ENCODE results near the gene ZNF841. TPM values are rescaled to one million over a fixed set of nuclear protein-coding genes. Genes with fewer than 3 reads are reported as not detected.
"Not testable (repeated sequence)": the region's sequence is repeated elsewhere in the genome, so short reads cannot be mapped to it uniquely, and the experiment has no call there.

Gene ZNF841
- total and polyA plus RNA-seq, 4 experiments from 2014 or later: 2.3 to 56.0 (median 26.5) TPM

DNA sequence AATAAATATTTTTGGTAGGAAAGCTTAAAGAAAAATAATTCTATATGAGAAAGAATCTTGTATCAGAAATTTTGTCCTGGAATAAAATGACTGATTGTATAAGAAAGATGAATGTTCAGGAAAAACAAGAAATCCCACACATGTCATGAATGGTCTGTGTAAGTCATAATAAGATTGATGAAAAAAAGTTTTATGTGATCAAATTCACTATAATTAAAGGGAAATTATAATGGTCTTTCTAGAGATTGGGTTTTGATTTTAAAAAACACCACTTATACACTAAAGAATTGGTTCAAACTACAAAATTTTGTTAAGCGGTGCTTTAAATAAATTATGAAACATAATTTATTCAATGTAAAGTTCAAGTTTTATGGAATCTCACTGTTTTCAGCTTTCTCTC is 7.2 kb upstream of the ZNF841 start:
- Histone ChIP-seq H3K9me3 (ENCODE audit: control insufficient read depth in 1 of 2, low read length in 2 of 2) (peaks cover 0 to 11% of the 10 kb centered on the region in 2 donors), H3K4me3 (ENCODE audit: low read length in 2 of 2) (no peak overlapping the region), H3K27me3 (ENCODE audit: insufficient read depth, low read length) (no peaks in the 10 kb centered on the region), H3K4me1 (ENCODE audit: insufficient read depth, low read length) (no peaks in the 10 kb centered on the region), H3K36me3 (ENCODE audit: insufficient read depth, low read length) (no peaks in the 10 kb centered on the region), H3K27ac (ENCODE audit: low read depth, low read length) (no peak overlapping the region)
- H3K4me1 Mint-ChIP-seq: no peaks in the 10 kb centered on the region
- H3K4me3 Mint-ChIP-seq: no peak overlapping the region
- H3K9me3 Mint-ChIP-seq: peaks cover 0 to 81% (median 56%) of the 10 kb centered on the region in 8 donors
- ChIA-PET POLR2A (ENCODE audit: partially characterized antibody) (interaction anchor here (0.6 kb wide), 1 partner anchor 87 kb away, joined by 4 read pairs; the partner anchor contains the start of gene PPP2R1A), CTCF (ENCODE audit: partially characterized antibody) (no interaction called here)
- H3K36me3 Mint-ChIP-seq: peaks cover 8 to 14% of the 10 kb centered on the region in 2 donors
- H3K27ac Mint-ChIP-seq: no peak overlapping the region
- peaks cover 0 to 1% of the 10 kb centered on the region in 2 donors for H3K27me3 Mint-ChIP-seq
- no peak for DNase-seq
- intact Hi-C loops (cut with micrococcal nuclease): no loop called here

- Mint-ChIP-seq H3K9me3 (peaks cover 0 to 81% (median 52%) of the 10 kb centered on the region in 8 donors), H3K4me1 (no peaks in the 10 kb centered on the region), H3K4me3 (no peak overlapping the region), H3K27me3 (peaks cover 0 to 1% of the 10 kb centered on the region in 2 donors), H3K27ac (peak overlapping the region in 1 of 7 donors; percentile 66), H3K36me3 (peaks cover 8 to 10% of the 10 kb centered on the region in 2 donors)
- H3K36me3 ChIP-seq (ENCODE audit: insufficient read depth, low read length): no peaks in the 10 kb centered on the region
- CTCF ChIA-PET (ENCODE audit: partially characterized antibody): no interaction called here
- H3K4me1 ChIP-seq (ENCODE audit: insufficient read depth, low read length): no peaks in the 10 kb centered on the region
- no peak overlapping the region for H3K4me3 ChIP-seq (ENCODE audit: low read length in 2 of 2)
- intact Hi-C loops (cut with micrococcal nuclease): no loop called here
- no peak for DNase-seq
- POLR2A ChIA-PET (ENCODE audit: partially characterized antibody): interaction anchor here (0.6 kb wide), 1 partner anchor 88 kb away, joined by 4 read pairs; the partner anchor contains the start of gene PPP2R1A
- H3K27me3 ChIP-seq (ENCODE audit: insufficient read depth, low read length): no peaks in the 10 kb centered on the region
- H3K9me3 ChIP-seq (ENCODE audit: control insufficient read depth in 1 of 2, low read length in 2 of 2): peaks cover 0 to 12% of the 10 kb centered on the region in 2 donors
- H3K27ac ChIP-seq (ENCODE audit: low read depth, low read length): no peak overlapping the region
Observed at GRCh38 chr19:52101866-52102562, 6.4 kb upstream of the ZNF841 start.

GRCh38 chr19:52099497-52100138 is 4.1 kb upstream of the ZNF841 start:
- Mint-ChIP-seq H3K36me3 (peaks cover 9 to 18% of the 10 kb centered on the region in 2 donors), H3K4me3 (no peak overlapping the region), H3K27me3 (peaks cover 0 to 3% of the 10 kb centered on the region in 2 donors), H3K4me1 (peaks cover 6 to 14% (median 11%) of the 10 kb centered on the region in 4 donors), H3K9me3 (peaks cover 2 to 90% (median 56%) of the 10 kb centered on the region in 8 donors), H3K27ac (no peak overlapping the region)
- ChIA-PET CTCF (ENCODE audit: partially characterized antibody) (no interaction called here), POLR2A (ENCODE audit: partially characterized antibody) (no interaction called here)
- H3K27ac ChIP-seq (ENCODE audit: low read depth, low read length): no peak overlapping the region
- H3K4me1 ChIP-seq (ENCODE audit: insufficient read depth, low read length): peaks cover 6% of the 10 kb centered on the region
- H3K4me3 ChIP-seq (ENCODE audit: low read length in 2 of 2): no peak overlapping the region
- H3K9me3 ChIP-seq (ENCODE audit: control insufficient read depth in 1 of 2, low read length in 2 of 2): peaks cover 0 to 10% of the 10 kb centered on the region in 2 donors
- no peak for DNase-seq
- H3K36me3 ChIP-seq (ENCODE audit: insufficient read depth, low read length): no peaks in the 10 kb centered on the region
- intact Hi-C loops (cut with micrococcal nuclease): loop anchor here (5.0 kb wide), 1 partner anchor 52 kb away; the partner anchor contains the start of gene ZNF432
- H3K27me3 ChIP-seq (ENCODE audit: insufficient read depth, low read length): no peaks in the 10 kb centered on the region

DNA sequence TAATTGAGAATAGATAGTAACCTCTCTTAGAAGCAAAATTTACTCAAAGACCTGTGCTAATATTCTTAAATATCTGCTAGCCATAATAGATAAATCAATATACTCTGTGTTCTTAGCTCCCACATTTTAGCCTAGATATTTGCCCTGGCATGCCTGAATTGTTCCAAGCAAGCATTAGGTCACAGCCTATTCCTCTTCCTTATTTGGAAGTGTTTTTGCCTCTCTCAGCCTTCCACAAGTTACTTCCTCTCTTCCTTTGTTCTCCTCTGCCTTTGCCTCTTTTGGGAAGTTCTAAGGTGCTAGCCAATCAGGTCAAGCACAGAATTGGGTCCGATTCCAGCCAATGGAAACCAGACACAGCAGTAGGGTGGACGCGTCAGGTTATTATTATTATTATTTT is 851 bp upstream of the ZNF841 start:
- H3K36me3 Mint-ChIP-seq: peaks cover 39 to 47% of the 10 kb centered on the region in 2 donors
- H3K9me3 Mint-ChIP-seq: peaks cover 6 to 95% (median 65%) of the 10 kb centered on the region in 8 donors
- H3K27me3 ChIP-seq (ENCODE audit: insufficient read depth, low read length); H3K27ac ChIP-seq (ENCODE audit: low read depth, low read length); POLR2A ChIA-PET (ENCODE audit: partially characterized antibody); DNase-seq; H3K36me3 ChIP-seq (ENCODE audit: insufficient read depth, low read length); H3K27me3 Mint-ChIP-seq; CTCF ChIA-PET (ENCODE audit: partially characterized antibody): not testable (repeated sequence)
- Histone ChIP-seq H3K4me3 (ENCODE audit: low read length in 2 of 2) (peak overlapping the region in 1 of 2 donors; percentile 55), H3K4me1 (ENCODE audit: insufficient read depth, low read length) (peaks cover 17% of the 10 kb centered on the region), H3K9me3 (ENCODE audit: control insufficient read depth in 1 of 2, low read length in 2 of 2) (peaks cover 0 to 15% of the 10 kb centered on the region in 2 donors)
- H3K4me3 Mint-ChIP-seq: peak overlapping the region; percentile 56 to 99 (median 98)
- peaks cover 20 to 37% (median 29%) of the 10 kb centered on the region in 4 donors for H3K4me1 Mint-ChIP-seq
- H3K27ac Mint-ChIP-seq: peak overlapping the region in 2 of 7 donors; percentile 95 to 98
- intact Hi-C loops (cut with micrococcal nuclease): loop anchor here (5.0 kb wide), 1 partner anchor 49 kb away; the partner anchor contains the start of gene ZNF432

DNA sequence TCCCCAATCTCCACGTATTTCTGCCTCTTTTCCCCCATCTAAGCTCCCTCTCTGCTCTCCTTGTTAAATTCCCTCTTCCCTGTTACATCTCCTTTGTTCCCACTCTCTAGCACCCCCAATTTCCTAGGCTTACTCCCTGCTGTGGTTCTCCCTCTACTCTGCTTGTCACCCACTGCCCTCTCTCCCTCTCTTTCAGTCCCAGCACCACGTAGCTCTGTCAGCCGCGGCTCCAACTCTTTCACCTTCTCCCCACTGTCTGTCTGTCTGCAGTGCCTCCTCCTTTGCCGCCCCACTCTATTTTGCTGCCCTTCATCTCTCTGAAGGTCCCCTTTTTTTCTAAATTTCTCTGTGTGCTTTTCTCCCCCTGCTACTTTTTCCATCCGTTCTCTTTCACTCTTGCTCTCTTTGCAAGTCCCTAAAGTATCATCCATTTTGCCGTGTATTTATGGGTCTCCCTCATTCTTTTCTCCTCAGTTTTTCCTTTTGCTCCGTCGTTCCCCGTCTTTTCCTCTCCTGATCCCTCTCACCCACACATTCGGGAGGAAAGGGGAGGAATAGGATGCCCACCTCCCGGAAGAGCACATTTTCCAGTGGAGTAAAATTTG is 937 bp downstream of the ZNF841 start:
- Histone ChIP-seq H3K36me3 (ENCODE audit: insufficient read depth, low read length) (peaks cover 7% of the 10 kb centered on the region), H3K9me3 (ENCODE audit: control insufficient read depth in 1 of 2, low read length in 2 of 2) (peaks cover 0 to 15% of the 10 kb centered on the region in 2 donors), H3K27me3 (ENCODE audit: insufficient read depth, low read length) (no peaks in the 10 kb centered on the region), H3K4me1 (ENCODE audit: insufficient read depth, low read length) (peaks cover 17% of the 10 kb centered on the region), H3K4me3 (ENCODE audit: low read length in 2 of 2) (peak overlapping the region; percentile 55 to 98), H3K27ac (ENCODE audit: low read depth, low read length) (peak overlapping the region; percentile 81)
- no peak for DNase-seq
- CTCF ChIA-PET (ENCODE audit: partially characterized antibody): no interaction called here
- Mint-ChIP-seq H3K27ac (peak overlapping the region; percentile 5 to 98 (median 98)), H3K4me3 (peak overlapping the region; percentile 94 to 99 (median 99)), H3K27me3 (peaks cover 0 to 1% of the 10 kb centered on the region in 2 donors), H3K9me3 (peaks cover 6 to 97% (median 78%) of the 10 kb centered on the region in 8 donors), H3K4me1 (peaks cover 20 to 45% (median 32%) of the 10 kb centered on the region in 4 donors), H3K36me3 (peaks cover 57 to 63% of the 10 kb centered on the region in 2 donors)
- POLR2A ChIA-PET (ENCODE audit: partially characterized antibody): no interaction called here
- intact Hi-C loops (cut with micrococcal nuclease): loop anchor here (1.0 to 5.0 kb wide), 3 partner anchors 47 to 175 kb away; partner anchors contain the start of genes ZNF432 and ZNF766

DNA sequence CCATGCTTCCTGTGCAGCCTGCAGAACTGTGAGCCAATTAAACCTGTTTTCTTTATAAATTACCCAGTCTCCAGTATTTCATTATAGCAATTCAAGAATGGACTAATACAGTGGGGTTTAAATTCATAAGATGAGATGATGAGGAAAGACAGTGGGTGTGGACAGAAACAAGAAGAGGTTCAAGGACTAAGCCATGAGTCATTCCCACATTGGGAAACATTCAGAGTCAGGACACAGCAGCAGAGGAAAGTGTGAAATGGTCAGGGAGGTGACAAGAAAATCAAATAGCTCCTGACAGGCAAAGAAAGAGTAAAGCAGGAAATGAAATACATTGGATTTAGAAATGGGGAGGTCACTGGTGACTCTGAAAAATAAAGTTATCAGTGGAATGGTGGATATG is 9.1 kb downstream of the ZNF841 start:
- Histone ChIP-seq H3K27me3 (ENCODE audit: insufficient read depth, low read length) (no peaks in the 10 kb centered on the region), H3K4me3 (ENCODE audit: low read length in 2 of 2) (no peak overlapping the region), H3K4me1 (ENCODE audit: insufficient read depth, low read length) (no peaks in the 10 kb centered on the region), H3K9me3 (ENCODE audit: control insufficient read depth in 1 of 2, low read length in 2 of 2) (peaks cover 3 to 6% of the 10 kb centered on the region in 2 donors), H3K36me3 (ENCODE audit: insufficient read depth, low read length) (peaks cover 60% of the 10 kb centered on the region), H3K27ac (ENCODE audit: low read depth, low read length) (no peak overlapping the region)
- ChIA-PET CTCF (ENCODE audit: partially characterized antibody) (no interaction called here), POLR2A (ENCODE audit: partially characterized antibody) (no interaction called here)
- Mint-ChIP-seq H3K9me3 (peaks cover 2 to 95% (median 86%) of the 10 kb centered on the region in 8 donors), H3K27ac (no peak overlapping the region), H3K4me1 (peaks cover 2 to 10% (median 4%) of the 10 kb centered on the region in 4 donors), H3K4me3 (peak overlapping the region in 1 of 8 donors; percentile 62), H3K27me3 (no peaks in the 10 kb centered on the region), H3K36me3 (peaks cover 89 to 99% of the 10 kb centered on the region in 2 donors)
- DNase-seq: no peak
- intact Hi-C loops (cut with micrococcal nuclease): no loop called here

GRCh38 chr19:52070496-52070895 is 25.1 kb downstream of the ZNF841 start:
- peaks cover 92 to 100% of the 10 kb centered on the region in 2 donors for H3K36me3 Mint-ChIP-seq
- H3K4me3 Mint-ChIP-seq: peak overlapping the region in 3 of 8 donors; percentile 19 to 55 (median 32)
- DNase-seq: no peak
- Histone ChIP-seq H3K4me3 (ENCODE audit: low read length in 2 of 2) (no peak overlapping the region), H3K27me3 (ENCODE audit: insufficient read depth, low read length) (no peaks in the 10 kb centered on the region), H3K4me1 (ENCODE audit: insufficient read depth, low read length) (no peaks in the 10 kb centered on the region), H3K27ac (ENCODE audit: low read depth, low read length) (no peak overlapping the region), H3K36me3 (ENCODE audit: insufficient read depth, low read length) (peaks cover 65% of the 10 kb centered on the region), H3K9me3 (ENCODE audit: control insufficient read depth in 1 of 2, low read length in 2 of 2) (peaks cover 28 to 74% of the 10 kb centered on the region in 2 donors)
- H3K4me1 Mint-ChIP-seq: peaks cover 0 to 3% (median 0%) of the 10 kb centered on the region in 4 donors
- H3K27me3 Mint-ChIP-seq: no peaks in the 10 kb centered on the region
- H3K9me3 Mint-ChIP-seq: peaks cover 10 to 100% (median 93%) of the 10 kb centered on the region in 8 donors
- intact Hi-C loops (cut with micrococcal nuclease): no loop called here
- POLR2A ChIA-PET (ENCODE audit: partially characterized antibody): no interaction called here
- CTCF ChIA-PET (ENCODE audit: partially characterized antibody): no interaction called here
- no peak overlapping the region for H3K27ac Mint-ChIP-seq

All from CD4-positive, alpha-beta memory T cell (primary cell).